Panc1 (cell line): ENCODE data around the gene HFE. TPM values are rescaled to one million over a fixed set of nuclear protein-coding genes. Genes with fewer than 3 reads are reported as not detected.
"Not testable (repeated sequence)": the region's sequence is repeated elsewhere in the genome, so short reads cannot be mapped to it uniquely, and the experiment has no call there.

Source experiments
- ATAC-seq: fragments of 200-7000 bp; cut with Tn5 transposase; 2 replicates; pipeline ENCODE4 v1.9.1; 2020; ENCODE audit warnings: mild to moderate bottlenecking, moderate library complexity
- BruUV-seq: library from RNA; stranded (reverse); fragments of 400-500 nt; replicated peaks from 2 replicates; lab custom pipeline; 2021; lab: Mats Ljungman, UMichigan
- CTCF ChIA-PET: fragments of 300-600 bp; sonication (Branson Sonifier 250); formaldehyde crosslinking; loops from one replicate; lab custom pipeline; 2022; ENCODE audit warnings: antibody characterized with exemption; lab: Charles Lee
- POLR2A ChIA-PET: fragments of 300-600 bp; sonication (Branson Sonifier 250); formaldehyde crosslinking; loops from one replicate; lab custom pipeline; 2022; ENCODE audit warnings: antibody characterized with exemption; lab: Charles Lee
- DNase-seq: peaks from one replicate; pipeline ENCODE4 v3.0.0-alpha.2; 2010; ENCODE audit warnings: low read depth, low spot score
- H3K27ac ChIP-seq: 2 replicates; pipeline ENCODE4 v1.5.1; 2011; ENCODE audit warnings: mild to moderate bottlenecking, low read length, inconsistent platforms
- H3K27me3 ChIP-seq: fragments of 200-500 bp; sonication (Bioruptor generic); 2 replicates; pipeline ENCODE4 v1.6.0; 2014; ENCODE audit warnings: low read length, inconsistent platforms; ENCODE audit not compliant: control insufficient read depth, insufficient read depth
- H3K36me3 ChIP-seq: fragments of 200-500 bp; sonication (Bioruptor generic); 2 replicates; pipeline ENCODE4 v1.5.1; 2014; ENCODE audit warnings: inconsistent platforms, mild to moderate bottlenecking, low read length, moderate library complexity; ENCODE audit not compliant: control insufficient read depth, insufficient read depth
- H3K4me1 ChIP-seq: 2 replicates; pipeline ENCODE4 v1.5.1; 2011; ENCODE audit warnings: inconsistent platforms, mild to moderate bottlenecking, low read length, moderate library complexity; ENCODE audit not compliant: control insufficient read depth, insufficient read depth
- H3K4me3 ChIP-seq, 2 experiments: 2 replicates each; pipeline ENCODE4 v1.5.1; 2011 to 2012; ENCODE audit warnings: low read depth in 2 of 2, low read length in 2 of 2, mild to moderate bottlenecking in 2 of 2, inconsistent platforms in 1 of 2, moderate library complexity in 1 of 2
- H3K9me3 ChIP-seq: fragments of 200-500 bp; sonication (Bioruptor generic); 2 replicates; pipeline ENCODE4 v1.5.1; 2014; ENCODE audit warnings: low read depth, mild to moderate bottlenecking, inconsistent platforms, low read length, moderate library complexity; ENCODE audit not compliant: control insufficient read depth, insufficient read depth
- CTCF ChIP-seq: fragments of 450-650 bp; IDR thresholded peaks from 2 replicates; pipeline ENCODE4 v1.5.1; 2017; ENCODE audit warnings: mild to moderate bottlenecking
- POLR2AphosphoS5 ChIP-seq: IDR thresholded peaks from 2 replicates; pipeline ENCODE4 v1.6.1; 2012; ENCODE audit warnings: mild to moderate bottlenecking, low read depth, low read length, moderate library complexity
- REST ChIP-seq, 2 experiments: IDR thresholded peaks; 2 replicates each; pipeline ENCODE4 v1.6.1; 2011 to 2012; ENCODE audit warnings: low read depth in 2 of 2, control low read depth in 1 of 2, low read length in 1 of 2, mild to moderate bottlenecking in 1 of 2, moderate library complexity in 1 of 2; ENCODE audit not compliant: insufficient read depth in 1 of 2
- SIN3A ChIP-seq: IDR thresholded peaks from 2 replicates; pipeline ENCODE4 v1.6.1; 2012; ENCODE audit warnings: low read depth, mild to moderate bottlenecking, low read length, moderate library complexity, borderline replicate concordance; ENCODE audit not compliant: insufficient read depth
- TCF7L2 ChIP-seq: IDR thresholded peaks from 2 replicates; pipeline ENCODE4 v1.6.1; 2011; ENCODE audit warnings: mild to moderate bottlenecking, low read depth, low read length, inconsistent platforms
- in situ Hi-C: cut with HindIII; loops from 2 replicates; pipeline ENCODE4 v1.10.0; 2016; ENCODE audit warnings: low sequenced_read_pairs, low pct_unique_long_range_greater_than_20kb
- intact Hi-C: fragments of 100-400 bp; cut with micrococcal nuclease; formaldehyde crosslinking; loops from one replicate; pipeline ENCODE4 v1.10.0; 2022; ENCODE audit not compliant: unreplicated experiment
- total RNA-seq: library from RNA; stranded (reverse); gene quantifications from one replicate; pipeline ENCODE4 v1.2.1, GENCODE V29; 2021; ENCODE audit not compliant: unreplicated experiment

Gene HFE
- total RNA-seq, 1 experiment from 2014 or later = 12.1 TPM

- DNase-seq (no peak), ATAC-seq (no peak)
- in situ Hi-C loops = no loop called here
- TF ChIP-seq CTCF = no peak
- TF ChIP-seq SIN3A = no peak
- no peak for TF ChIP-seq REST (IDR thresholded peaks at IDR 0.05; ENCODE audit: insufficient read depth in 1 of 2, low read depth in 2 of 2, low read length in 1 of 2)
- TF ChIP-seq POLR2AphosphoS5 = no peak
- TF ChIP-seq TCF7L2 = no peak
- Histone ChIP-seq H3K4me3 (no peak overlapping the region), H3K4me1 (no peaks in the 10 kb centered on the region), H3K36me3 (no peaks in the 10 kb centered on the region), H3K27ac (no peak overlapping the region), H3K27me3 (no peaks in the 10 kb centered on the region), H3K9me3 (no peaks in the 10 kb centered on the region)
- no TSS peak for BruUV-seq
- ChIA-PET CTCF (no interaction called here), POLR2A (no interaction called here)
- intact Hi-C loops = no loop called here
Measured at GRCh38 chr6:26071135-26071534, 16.1 kb upstream of the HFE start.

GRCh38 chr6:26075063-26075717, 12.0 kb upstream of the HFE start:
- no peaks in the 10 kb centered on the region for H3K36me3 ChIP-seq
- no peak for TF ChIP-seq REST (IDR thresholded peaks at IDR 0.05; ENCODE audit: insufficient read depth in 1 of 2, low read depth in 2 of 2, low read length in 1 of 2)
- no peak for TF ChIP-seq TCF7L2
- no peak for TF ChIP-seq CTCF
- TF ChIP-seq SIN3A = no peak
- no peak for TF ChIP-seq POLR2AphosphoS5
- intact Hi-C loops = no loop called here
- H3K9me3 ChIP-seq = no peaks in the 10 kb centered on the region
- CTCF ChIA-PET = no interaction called here
- no peak overlapping the region for H3K27ac ChIP-seq
- in situ Hi-C loops = no loop called here
- no peaks in the 10 kb centered on the region for H3K27me3 ChIP-seq
- ATAC-seq (no peak), DNase-seq (no peak)
- H3K4me1 ChIP-seq = no peaks in the 10 kb centered on the region
- POLR2A ChIA-PET = no interaction called here
- BruUV-seq = no TSS peak
- H3K4me3 ChIP-seq = no peak overlapping the region

GRCh38 chr6:26078066-26078465, 9.2 kb upstream of the HFE start:
- H3K36me3 ChIP-seq, intact Hi-C loops, BruUV-seq, in situ Hi-C loops, H3K4me3 ChIP-seq, POLR2A ChIA-PET, DNase-seq, ATAC-seq, CTCF ChIA-PET, H3K9me3 ChIP-seq, H3K4me1 ChIP-seq, H3K27me3 ChIP-seq, H3K27ac ChIP-seq: not testable (repeated sequence)
